Skeletal muscle tissue (tissue), 4 donors: Measurements from ENCODE around the gene AHCY. TPM values are rescaled to one million over a fixed set of nuclear protein-coding genes. Genes with fewer than 3 reads are reported as not detected.
"Not testable (repeated sequence)": the region's sequence is repeated elsewhere in the genome, so short reads cannot be mapped to it uniquely, and the experiment has no call there.

Experiments used
- H3K27ac ChIP-seq: one replicate; pipeline ENCODE4 v1.7.0; 2013; ENCODE audit warnings: mild to moderate bottlenecking, low read depth, low read length, inconsistent platforms
- H3K27me3 ChIP-seq, 3 donors: one replicate each; pipeline ENCODE4 v1.7.0; 2013; ENCODE audit warnings: low read length in 3 of 3; ENCODE audit not compliant: control insufficient read depth in 3 of 3, insufficient read depth in 3 of 3
- H3K36me3 ChIP-seq, 3 donors: one replicate each; pipeline ENCODE4 v1.7.0; 2013; ENCODE audit warnings: low read length in 3 of 3; ENCODE audit not compliant: control insufficient read depth in 3 of 3, insufficient read depth in 3 of 3
- H3K4me1 ChIP-seq, 3 donors: one replicate each; pipeline ENCODE4 v1.7.0; 2013; ENCODE audit warnings: low read length in 3 of 3, mild to moderate bottlenecking in 3 of 3; ENCODE audit not compliant: control insufficient read depth in 3 of 3, insufficient read depth in 3 of 3
- H3K4me3 ChIP-seq, 3 donors: one replicate each; pipeline ENCODE4 v1.7.0; 2013; ENCODE audit warnings: low read length in 3 of 3
- H3K9ac ChIP-seq, 3 donors: one replicate each; pipeline ENCODE4 v1.7.0; 2013; ENCODE audit warnings: low read length in 3 of 3, mild to moderate bottlenecking in 3 of 3, moderate library complexity in 2 of 3, low read depth in 1 of 3
- H3K9me3 ChIP-seq, 3 donors: one replicate each; pipeline ENCODE4 v1.7.0; 2013; ENCODE audit warnings: low read length in 3 of 3; ENCODE audit not compliant: control insufficient read depth in 3 of 3
- total RNA-seq: library from RNA; depleted of rRNA; stranded (reverse); fragments of >200 nt; gene quantifications from one replicate; pipeline ENCODE4 v1.2.3, GENCODE V29; 2014
- donor health status: Osteomylitis.

AHCY gene
- total RNA-seq, result 129 TPM

- Histone ChIP-seq H3K9me3 (no peaks in the 10 kb centered on the region), H3K27me3 (no peaks in the 10 kb centered on the region), H3K9ac (peak within 1 kb of the TSS; percentile 92 to 96 (median 93)), H3K27ac (peak within 1 kb of the TSS; percentile 86), H3K36me3 (no peaks in the 10 kb centered on the region), H3K4me3 (peak within 1 kb of the TSS; percentile 89 to 93 (median 92)), H3K4me1 (peaks cover 19 to 24% (median 20%) of the 10 kb centered on the region in 3 donors)
Observed at GRCh38 chr20:34302723-34303533, at the start of gene AHCY. Gene AHCY (minus strand): TSS chr20:34303355. CDS start chr20:34303270, 85 bp downstream.

GRCh38 chr20:34350095-34350494 is 46.9 kb upstream of the AHCY start:
- no peaks in the 10 kb centered on the region for H3K9me3 ChIP-seq

GRCh38 chr20:34347571-34347970 is 44.4 kb upstream of the AHCY start:
- Histone ChIP-seq H3K9me3 (no peaks in the 10 kb centered on the region), H3K27ac (no peak overlapping the region), H3K36me3 (no peaks in the 10 kb centered on the region), H3K4me3 (no peak overlapping the region), H3K4me1 (no peaks in the 10 kb centered on the region), H3K9ac (no peak overlapping the region), H3K27me3 (no peaks in the 10 kb centered on the region)

More at GRCh38 chr20:34350095-34350494, 46.9 kb upstream of the AHCY start:
- Histone ChIP-seq H3K9ac (no peak overlapping the region), H3K27me3 (no peaks in the 10 kb centered on the region), H3K27ac (no peak overlapping the region), H3K4me1 (no peaks in the 10 kb centered on the region), H3K4me3 (no peak overlapping the region), H3K36me3 (no peaks in the 10 kb centered on the region)

GRCh38 chr20:34346533-34346865 is 43.3 kb upstream of the AHCY start:
- H3K36me3 ChIP-seq, H3K27me3 ChIP-seq, H3K4me3 ChIP-seq, H3K9ac ChIP-seq, H3K27ac ChIP-seq, H3K9me3 ChIP-seq, H3K4me1 ChIP-seq: not testable (repeated sequence)

- not testable (repeated sequence) for H3K4me3 ChIP-seq, H3K27ac ChIP-seq, H3K27me3 ChIP-seq, H3K36me3 ChIP-seq, H3K9me3 ChIP-seq, H3K9ac ChIP-seq, H3K4me1 ChIP-seq
Observed at GRCh38 chr20:34345839-34346532, 42.8 kb upstream of the AHCY start.

GRCh38 chr20:34345402-34345736 is 42.2 kb upstream of the AHCY start:
- Histone ChIP-seq H3K27me3 (no peaks in the 10 kb centered on the region), H3K4me1 (no peaks in the 10 kb centered on the region), H3K4me3 (no peak overlapping the region), H3K9me3 (no peaks in the 10 kb centered on the region), H3K36me3 (no peaks in the 10 kb centered on the region), H3K9ac (no peak overlapping the region), H3K27ac (no peak overlapping the region)

GRCh38 chr20:34344238-34344637 is 41.1 kb upstream of the AHCY start:
- H3K27me3 ChIP-seq, result no peaks in the 10 kb centered on the region
- H3K4me1 ChIP-seq, result no peaks in the 10 kb centered on the region
- H3K9ac ChIP-seq, result no peak overlapping the region
- no peaks in the 10 kb centered on the region for H3K36me3 ChIP-seq
- no peak overlapping the region for H3K27ac ChIP-seq
- H3K4me3 ChIP-seq, result no peak overlapping the region
- H3K9me3 ChIP-seq, result no peaks in the 10 kb centered on the region

GRCh38 chr20:34343458-34344211 is 40.5 kb upstream of the AHCY start:
- Histone ChIP-seq H3K4me3 (no peak overlapping the region), H3K27me3 (no peaks in the 10 kb centered on the region), H3K36me3 (no peaks in the 10 kb centered on the region), H3K9ac (no peak overlapping the region), H3K4me1 (no peaks in the 10 kb centered on the region), H3K27ac (no peak overlapping the region), H3K9me3 (no peaks in the 10 kb centered on the region)

- H3K9me3 ChIP-seq, H3K4me1 ChIP-seq, H3K27ac ChIP-seq, H3K4me3 ChIP-seq, H3K36me3 ChIP-seq, H3K9ac ChIP-seq, H3K27me3 ChIP-seq: not testable (repeated sequence)
Observed at GRCh38 chr20:34341199-34341598, 38.0 kb upstream of the AHCY start.

- H3K27me3 ChIP-seq, H3K4me3 ChIP-seq, H3K36me3 ChIP-seq, H3K4me1 ChIP-seq, H3K9ac ChIP-seq, H3K27ac ChIP-seq, H3K9me3 ChIP-seq: not testable (repeated sequence)
Observed at GRCh38 chr20:34340726-34341125, 37.6 kb upstream of the AHCY start.
